ENCODE data around the gene RGS3. TPM values are rescaled to one million over a fixed set of nuclear protein-coding genes. Genes with fewer than 3 reads are reported as not detected.

RGS3 gene
- total and polyA plus RNA-seq, 2 donors (not counting 3 experiments of a cell fraction or from before 2014, with no cell fraction given) = 356 to 416 TPM

GRCh38 chr9:113467183-113467582, 3.7 kb downstream of the RGS3 start:
- ChIA-PET POLR2A (no interaction called here), CTCF (interaction anchor here (2.0 kb wide), 1 partner anchor 12 kb away, joined by 6 read pairs; no protein-coding TSS in a partner anchor)
- DNase-seq (ENCODE audit: low read depth, low spot score) = no peak
- Histone ChIP-seq H3K36me3 (ENCODE audit: control insufficient read depth in 2 of 2, extremely low read depth in 1 of 2, insufficient read depth in 2 of 2, low read length in 2 of 2) (no peaks in the 10 kb centered on the region), H3K9ac (replicated peaks; ENCODE audit: extremely low read depth, insufficient read depth, low read length) (no peak overlapping the region), H3K4me3 (replicated peaks in 1 of 3; ENCODE audit: insufficient read depth in 1 of 3, low read depth in 1 of 3, low read length in 3 of 3) (no peak overlapping the region), H3K4me2 (ENCODE audit: insufficient read depth, low read length) (no peak overlapping the region), H3K9me1 (replicated peaks; ENCODE audit: control insufficient read depth, extremely low read depth, insufficient read depth, low read length) (no peaks in the 10 kb centered on the region), H4K20me1 (replicated peaks; ENCODE audit: control insufficient read depth, extremely low read depth, insufficient read depth, low read length) (no peaks in the 10 kb centered on the region), H3K27ac (ENCODE audit: insufficient read depth, low read depth, low read length) (no peak overlapping the region), H3K9me3 (replicated peaks; ENCODE audit: control insufficient read depth, insufficient read depth, low read length) (no peaks in the 10 kb centered on the region), H2AFZ (ENCODE audit: low read depth, low read length) (no peak overlapping the region), H3K27me3 (ENCODE audit: control insufficient read depth in 2 of 2, insufficient read depth in 2 of 2, low read length in 2 of 2) (no peaks in the 10 kb centered on the region), H3K79me2 (ENCODE audit: control insufficient read depth, insufficient read depth, low read length) (no peaks in the 10 kb centered on the region), H3K4me1 (ENCODE audit: control insufficient read depth, extremely low read depth, insufficient read depth, low read length) (no peaks in the 10 kb centered on the region)
- intact Hi-C loops (cut with micrococcal nuclease) (no loop called here), dilution Hi-C loops (cut with MboI; ENCODE audit: extremely low pct_ligation_motif_present, low sequenced_read_pairs) (no loop called here)
- TF ChIP-seq CTCF (IDR thresholded peaks at IDR 0.05; ENCODE audit: extremely low read depth in 1 of 2, insufficient read depth in 1 of 2, low read depth in 1 of 2, low read length in 2 of 2) (no peak), GATA2 (IDR thresholded peaks at IDR 0.05; ENCODE audit: insufficient read depth, insufficient read length, low read depth, low read length) (no peak), MAX (IDR thresholded peaks at IDR 0.05; ENCODE audit: insufficient read depth, insufficient read length) (no peak), POLR2AphosphoS5 (IDR thresholded peaks at IDR 0.05; ENCODE audit: insufficient read depth, low read depth, low read length) (no peak), FOS (IDR thresholded peaks at IDR 0.05; ENCODE audit: borderline replicate concordance, insufficient read depth, low read length) (no peak), EZH2 (IDR thresholded peaks at IDR 0.05; ENCODE audit: borderline replicate concordance, low read depth, low read length, severe bottlenecking) (no peak), JUN (IDR thresholded peaks at IDR 0.05; ENCODE audit: borderline replicate concordance, insufficient read depth, insufficient read length, low read depth) (no peak), POLR2A (IDR thresholded peaks at IDR 0.05; ENCODE audit: low read depth, low read length) (no peak), MYC (IDR thresholded peaks at IDR 0.05; ENCODE audit: low read depth, low read length) (no peak)
- FAIRE-seq = no peak
- no TSS peak for BruUV-seq (replicated peaks)
